Left ventricle myocardium inferior (tissue), 1 donor: ENCODE measurements around the gene GCLC. TPM values are rescaled to one million over a fixed set of nuclear protein-coding genes. Genes with fewer than 3 reads are reported as not detected.

ENCODE experiments used
- DNase-seq: peaks from one replicate; pipeline ENCODE4 v3.0.0-alpha.2; 2020
- H3K27ac ChIP-seq: fragments of 200-600 bp; replicated peaks from 2 replicates; pipeline ENCODE4 v1.8.0; 2021
- H3K27me3 ChIP-seq: fragments of 200-600 bp; 2 replicates; pipeline ENCODE4 v1.8.0; 2021; ENCODE audit warnings: low read depth
- H3K36me3 ChIP-seq: fragments of 200-600 bp; 2 replicates; pipeline ENCODE4 v1.8.0; 2021
- H3K4me1 ChIP-seq: fragments of 200-600 bp; 2 replicates; pipeline ENCODE4 v1.8.0; 2021
- H3K4me3 ChIP-seq: fragments of 200-600 bp; 2 replicates; pipeline ENCODE4 v1.8.0; 2021; ENCODE audit warnings: mild to moderate bottlenecking, moderate library complexity
- H3K9me3 ChIP-seq: fragments of 200-600 bp; replicated peaks from 2 replicates; pipeline ENCODE4 v1.8.0; 2021
- CTCF ChIP-seq: fragments of 200-600 bp; IDR thresholded peaks from 2 replicates; pipeline ENCODE4 v1.8.0; 2021; ENCODE audit warnings: antibody characterized with exemption, mild to moderate bottlenecking, borderline replicate concordance
- intact Hi-C: fragments of 100-400 bp; cut with micrococcal nuclease; formaldehyde crosslinking; loops from one replicate; pipeline ENCODE4 v1.11.0; 2022
- total RNA-seq: library from RNA; stranded (reverse); fragmentation: NEBNext Ultra II Directional; extraction: Animal tissue kit (Norgen Biotek cat#: 25700); gene quantifications from one replicate; pipeline ENCODE4 v1.2.1, GENCODE V29; 2021
- donor health status: DM: no; HTN: yes; CAD: no; lungs with severe emphysema.

Gene GCLC
- total RNA-seq, 1 donor from 2014 or later = 30.3 TPM

GRCh38 chr6:53536561-53536960 lies 8.3 kb downstream of the GCLC start:
- H3K27ac ChIP-seq = no peak overlapping the region
- no peaks in the 10 kb centered on the region for H3K9me3 ChIP-seq
- no peak for DNase-seq
- no peak overlapping the region for H3K4me3 ChIP-seq
- no peaks in the 10 kb centered on the region for H3K27me3 ChIP-seq
- intact Hi-C loops = no loop called here
- no peaks in the 10 kb centered on the region for H3K36me3 ChIP-seq
- no peak for TF ChIP-seq CTCF
- peaks cover 38% of the 10 kb centered on the region for H3K4me1 ChIP-seq

- peak overlapping the region; percentile 72 for H3K27ac ChIP-seq
- H3K4me1 ChIP-seq = peaks cover 61% of the 10 kb centered on the region
- intact Hi-C loops = no loop called here
These were observed 12.0 kb downstream of the GCLC start for GRCh38 chr6:53532942-53533341.

GRCh38 chr6:53532061-53532797 lies 12.7 kb downstream of the GCLC start:
- TF ChIP-seq CTCF = no peak
- Histone ChIP-seq H3K27ac (peak overlapping the region; percentile 72), H3K36me3 (no peaks in the 10 kb centered on the region), H3K4me1 (peaks cover 69% of the 10 kb centered on the region), H3K27me3 (no peaks in the 10 kb centered on the region), H3K9me3 (no peaks in the 10 kb centered on the region), H3K4me3 (no peak overlapping the region)
- intact Hi-C loops = no loop called here
- DNase-seq = no peak

More at GRCh38 chr6:53532942-53533341, 12.0 kb downstream of the GCLC start:
- Histone ChIP-seq H3K4me3 (no peak overlapping the region), H3K27me3 (no peaks in the 10 kb centered on the region), H3K36me3 (no peaks in the 10 kb centered on the region), H3K9me3 (no peaks in the 10 kb centered on the region)
- no peak for TF ChIP-seq CTCF
- no peak for DNase-seq

GRCh38 chr6:53530780-53531386 lies 14.0 kb downstream of the GCLC start:
- H3K4me3 ChIP-seq = peak overlapping the region; percentile 22
- no peaks in the 10 kb centered on the region for H3K27me3 ChIP-seq
- intact Hi-C loops = no loop called here
- H3K4me1 ChIP-seq = peaks cover 78% of the 10 kb centered on the region
- no peaks in the 10 kb centered on the region for H3K9me3 ChIP-seq
- DNase-seq = no peak
- TF ChIP-seq CTCF = no peak
- no peaks in the 10 kb centered on the region for H3K36me3 ChIP-seq
- H3K27ac ChIP-seq = peak overlapping the region; percentile 72

GRCh38 chr6:53530346-53530745 lies 14.6 kb downstream of the GCLC start:
- Histone ChIP-seq H3K36me3 (no peaks in the 10 kb centered on the region), H3K27me3 (no peaks in the 10 kb centered on the region), H3K4me1 (peaks cover 84% of the 10 kb centered on the region), H3K9me3 (no peaks in the 10 kb centered on the region), H3K27ac (peak overlapping the region; percentile 72), H3K4me3 (peak overlapping the region; percentile 22)
- intact Hi-C loops = no loop called here
- TF ChIP-seq CTCF = no peak
- DNase-seq = peak; percentile 37
